Measurements from ENCODE around the gene NDUFA13. TPM values are rescaled to one million over a fixed set of nuclear protein-coding genes. Genes with fewer than 3 reads are reported as not detected.

NDUFA13 gene
- total RNA-seq, 1 donor from 2014 or later, result 86.8 TPM

DNA sequence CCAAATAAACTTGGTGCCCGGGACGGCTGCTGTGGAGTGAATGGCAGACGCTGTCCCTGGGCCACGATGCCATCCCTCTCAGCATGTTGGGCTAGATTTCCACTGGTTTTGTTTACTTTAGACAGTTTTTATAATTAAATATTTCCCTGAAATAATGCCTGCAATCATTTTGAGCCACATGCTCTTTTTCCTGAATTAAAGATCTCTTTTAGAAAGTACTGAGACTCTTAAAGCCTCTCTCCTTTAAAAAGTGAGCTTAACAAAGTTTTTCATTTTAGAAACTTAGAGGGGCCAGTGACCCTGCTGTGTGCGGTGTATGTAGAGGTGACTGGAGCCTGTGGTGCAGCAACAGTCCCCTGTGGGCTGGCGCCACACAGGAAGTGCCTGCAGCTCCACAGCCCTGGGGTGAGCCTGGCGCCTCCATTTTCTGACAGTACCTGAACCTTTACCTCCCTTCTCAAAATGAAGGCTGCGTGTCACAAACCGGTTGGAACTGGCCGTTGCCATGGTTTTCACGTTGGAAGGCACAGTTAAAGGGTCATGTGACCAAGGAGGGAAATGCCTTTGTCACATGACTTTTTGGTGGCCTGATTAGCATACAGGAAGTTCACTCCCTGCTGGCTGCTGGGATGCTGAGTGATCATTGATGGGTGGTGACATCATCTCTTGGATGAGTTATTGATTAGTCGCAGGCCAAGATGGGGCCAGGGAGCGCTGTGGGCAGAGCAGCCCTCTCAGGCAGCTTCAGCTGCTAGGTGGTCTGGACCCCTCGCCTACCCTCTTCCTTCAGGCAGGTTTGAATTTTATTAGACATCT, 26.9 kb upstream of the NDUFA13 start:
- DNase-seq (ENCODE audit: low spot score in 2 of 2), result peak in 1 of 2 donors; percentile 75
- no peak for FAIRE-seq

DNA sequence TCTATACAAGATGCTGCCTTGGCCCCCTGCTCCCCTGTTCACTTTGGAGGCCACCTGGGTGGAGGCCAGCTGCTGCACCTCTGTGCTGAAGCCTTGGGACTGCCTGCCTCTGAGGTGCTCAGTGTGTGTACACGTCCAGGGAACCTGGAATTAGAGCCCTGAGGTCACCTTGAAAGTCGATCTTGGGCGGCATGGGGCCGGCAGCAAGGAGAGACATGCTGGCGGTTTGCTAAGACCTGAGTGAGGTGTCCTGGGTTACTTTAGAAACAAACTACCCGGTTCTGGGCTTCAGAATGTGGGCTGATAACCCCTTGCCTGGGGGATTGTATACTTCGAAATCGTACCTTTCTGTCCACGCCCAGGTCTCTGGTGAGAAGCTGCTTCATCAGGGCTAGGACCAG, 26.2 kb upstream of the NDUFA13 start:
- DNase-seq (ENCODE audit: low spot score in 2 of 2) (no peak), FAIRE-seq (no peak)

DNA sequence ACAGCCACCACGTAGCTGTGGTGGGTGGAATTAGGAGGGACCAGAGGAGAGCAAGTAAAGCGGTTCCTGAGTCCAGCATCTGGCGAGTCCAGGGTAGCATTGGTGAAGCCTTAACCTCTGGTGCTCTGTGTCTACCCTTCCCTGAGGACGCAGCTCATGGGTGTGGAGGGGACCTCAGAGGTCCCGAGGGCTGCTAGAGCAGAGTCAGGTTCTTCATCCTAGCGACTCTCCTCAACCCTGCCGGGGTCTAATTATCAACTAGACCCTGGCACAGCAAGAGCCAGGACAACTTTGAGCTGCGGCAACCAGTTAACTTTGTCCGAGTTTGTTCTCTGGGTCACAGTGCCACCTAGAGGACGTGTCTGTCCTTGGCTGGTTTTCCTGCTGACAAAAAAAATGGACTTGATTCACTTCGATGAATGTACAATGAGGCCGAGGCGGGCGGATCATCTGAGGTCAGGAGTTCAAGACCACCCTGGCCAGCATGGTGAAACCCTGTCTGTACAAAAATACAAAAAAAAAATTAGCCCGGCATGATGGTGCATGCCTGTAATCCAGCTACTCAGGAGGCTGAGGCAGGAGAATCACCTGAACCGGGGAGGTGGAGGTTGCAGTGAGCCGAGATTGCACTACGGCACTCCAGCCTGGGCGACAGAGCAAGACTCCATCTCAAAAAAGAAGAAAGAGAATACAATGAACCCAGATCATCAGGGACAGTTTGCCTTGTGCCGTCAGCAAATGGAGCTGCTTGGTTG, 25.6 kb upstream of the NDUFA13 start:
- FAIRE-seq, result peak; percentile 17
- DNase-seq (ENCODE audit: low spot score in 2 of 2), result peak; percentile 80 to 91

DNA sequence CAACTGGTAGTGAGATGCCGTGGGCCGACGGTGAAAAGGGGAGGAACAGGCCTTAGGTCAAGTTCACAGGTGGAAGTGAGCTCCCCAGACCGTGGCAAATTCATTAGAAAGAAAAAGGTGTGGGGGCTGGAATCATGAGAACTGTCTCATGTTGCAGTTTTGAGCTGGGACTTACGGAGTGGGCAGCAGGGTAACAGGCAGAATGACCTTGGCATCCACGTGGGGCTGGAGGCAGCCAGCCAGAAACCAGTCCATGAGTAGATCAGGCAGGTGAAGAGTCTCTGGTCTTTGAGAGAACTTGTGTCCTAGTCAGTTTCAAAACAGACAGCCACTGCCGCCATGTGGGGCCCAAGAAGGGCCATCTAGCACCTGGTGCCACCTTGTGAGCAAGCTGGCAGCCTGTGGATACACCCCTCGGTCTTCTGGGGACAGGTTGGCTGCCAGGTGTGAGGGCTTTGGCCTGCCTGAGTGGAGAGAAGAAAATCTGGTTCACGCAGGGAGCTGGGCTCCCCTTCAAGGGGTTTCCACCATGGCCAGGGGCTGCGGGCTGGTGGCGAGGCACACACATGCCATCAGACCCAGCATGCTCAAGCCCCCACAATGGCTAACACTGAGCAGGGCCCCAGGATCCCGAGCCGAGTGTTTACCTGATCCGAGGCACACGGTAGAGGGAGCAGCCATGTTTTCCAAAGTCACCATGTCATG, 24.6 kb upstream of the NDUFA13 start:
- no peak for DNase-seq (ENCODE audit: low spot score in 2 of 2)
- FAIRE-seq, result no peak

DNA sequence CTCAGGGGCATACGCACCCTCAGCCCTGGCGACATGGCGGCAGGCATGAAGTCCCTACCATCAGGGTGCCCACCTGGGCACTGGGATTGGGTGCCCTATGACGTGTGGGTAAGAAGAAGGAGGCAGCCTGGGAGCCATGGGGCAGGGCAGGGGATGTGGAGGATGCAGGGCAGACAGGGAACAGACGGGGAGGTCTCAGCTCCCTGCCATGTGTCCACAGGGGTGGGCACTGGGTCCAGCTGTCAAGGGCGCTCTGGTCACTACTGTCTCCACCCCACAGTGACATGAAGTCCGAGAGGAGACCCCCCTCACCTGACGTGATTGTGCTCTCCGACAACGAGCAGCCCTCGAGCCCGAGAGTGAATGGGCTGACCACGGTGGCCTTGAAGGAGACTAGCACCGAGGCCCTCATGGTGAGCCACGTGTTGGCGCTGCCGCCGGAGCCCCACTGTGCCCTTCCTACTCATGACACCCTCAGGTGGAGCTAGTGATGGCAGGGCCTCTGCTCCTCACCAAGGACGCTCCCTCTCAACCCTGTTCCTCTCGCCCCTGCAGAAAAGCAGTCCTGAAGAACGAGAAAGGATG, 23.9 kb upstream of the NDUFA13 start:
- DNase-seq (ENCODE audit: low spot score in 2 of 2) (no peak), FAIRE-seq (no peak)

DNA sequence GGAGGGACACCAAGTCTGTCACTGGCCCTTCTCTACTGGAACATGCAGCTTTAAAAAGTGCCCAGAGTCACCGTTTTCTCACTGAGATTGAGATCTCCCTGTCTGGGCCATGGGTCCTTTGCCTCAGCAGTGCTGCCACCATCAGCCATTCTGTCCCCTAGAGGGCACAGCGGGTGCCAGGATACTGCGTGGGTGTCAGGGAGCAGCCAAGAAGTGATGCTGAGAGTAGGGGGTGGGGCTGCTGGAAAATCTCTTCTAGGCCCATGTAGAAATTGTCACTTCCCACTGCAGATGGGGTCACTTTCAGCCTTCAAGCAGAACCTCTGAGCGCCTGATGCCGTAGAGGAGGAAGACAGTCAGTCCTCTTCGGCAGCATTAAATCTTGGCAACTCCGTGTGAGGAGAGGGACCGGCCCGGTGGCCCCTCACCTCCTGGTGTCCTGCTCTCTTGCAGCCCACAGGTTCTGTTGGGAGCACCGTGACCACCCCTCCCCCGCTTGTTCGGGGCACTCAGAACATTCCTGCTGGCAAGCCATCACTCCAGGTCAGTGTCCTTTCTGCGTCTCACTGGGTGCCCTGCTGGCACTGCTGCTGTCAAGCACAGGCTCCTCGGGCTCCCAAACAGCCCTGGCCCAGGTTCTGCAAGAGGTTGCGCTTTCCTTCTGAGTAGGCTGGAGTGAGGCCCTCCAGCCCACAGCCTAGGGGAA, 22.0 kb upstream of the NDUFA13 start:
- FAIRE-seq, result no peak
- DNase-seq (ENCODE audit: low spot score in 2 of 2), result no peak

DNA sequence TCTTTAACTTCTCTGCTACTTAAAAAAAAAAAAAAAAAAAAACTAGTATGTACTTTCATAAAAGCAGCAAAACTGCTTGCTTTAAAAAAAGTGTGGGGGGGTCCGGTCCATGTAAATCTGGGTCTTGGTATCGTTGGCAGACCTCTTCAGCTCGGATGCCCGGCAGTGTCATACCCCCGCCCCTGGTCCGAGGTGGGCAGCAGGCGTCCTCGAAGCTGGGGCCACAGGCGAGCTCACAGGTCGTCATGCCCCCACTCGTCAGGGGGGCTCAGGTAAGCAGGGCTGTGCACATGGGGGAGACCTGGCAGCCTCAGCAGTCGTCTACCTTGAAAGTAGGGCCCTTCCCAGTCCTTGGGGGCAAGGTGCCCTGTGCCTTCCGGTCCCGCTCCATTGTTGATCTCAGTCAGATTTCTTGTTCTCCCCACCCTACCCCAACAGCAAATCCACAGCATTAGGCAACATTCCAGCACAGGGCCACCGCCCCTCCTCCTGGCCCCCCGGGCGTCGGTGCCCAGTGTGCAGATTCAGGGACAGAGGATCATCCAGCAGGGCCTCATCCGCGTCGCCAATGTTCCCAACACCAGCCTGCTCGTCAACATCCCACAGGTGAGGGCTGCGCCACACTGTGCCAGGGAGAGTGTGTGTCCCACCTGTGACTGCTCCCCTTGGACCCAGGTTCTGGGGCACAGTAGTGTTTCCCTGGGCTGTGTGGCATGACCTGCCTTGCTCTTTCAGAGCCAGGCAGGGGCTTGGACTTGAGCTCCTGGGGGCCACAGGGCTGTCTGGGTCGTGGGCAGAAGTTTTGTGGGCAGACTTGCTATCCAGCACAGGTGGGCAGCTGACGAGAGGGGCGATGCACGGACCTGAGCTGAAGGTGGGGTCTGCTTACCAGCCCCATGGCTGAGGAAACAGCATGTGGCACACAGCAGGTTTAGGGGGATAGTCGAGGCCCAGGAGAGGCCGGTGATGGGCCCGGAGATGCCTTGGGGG, 20.1 kb upstream of the NDUFA13 start:
- DNase-seq (ENCODE audit: low spot score in 2 of 2) (no peak), FAIRE-seq (no peak)

DNA sequence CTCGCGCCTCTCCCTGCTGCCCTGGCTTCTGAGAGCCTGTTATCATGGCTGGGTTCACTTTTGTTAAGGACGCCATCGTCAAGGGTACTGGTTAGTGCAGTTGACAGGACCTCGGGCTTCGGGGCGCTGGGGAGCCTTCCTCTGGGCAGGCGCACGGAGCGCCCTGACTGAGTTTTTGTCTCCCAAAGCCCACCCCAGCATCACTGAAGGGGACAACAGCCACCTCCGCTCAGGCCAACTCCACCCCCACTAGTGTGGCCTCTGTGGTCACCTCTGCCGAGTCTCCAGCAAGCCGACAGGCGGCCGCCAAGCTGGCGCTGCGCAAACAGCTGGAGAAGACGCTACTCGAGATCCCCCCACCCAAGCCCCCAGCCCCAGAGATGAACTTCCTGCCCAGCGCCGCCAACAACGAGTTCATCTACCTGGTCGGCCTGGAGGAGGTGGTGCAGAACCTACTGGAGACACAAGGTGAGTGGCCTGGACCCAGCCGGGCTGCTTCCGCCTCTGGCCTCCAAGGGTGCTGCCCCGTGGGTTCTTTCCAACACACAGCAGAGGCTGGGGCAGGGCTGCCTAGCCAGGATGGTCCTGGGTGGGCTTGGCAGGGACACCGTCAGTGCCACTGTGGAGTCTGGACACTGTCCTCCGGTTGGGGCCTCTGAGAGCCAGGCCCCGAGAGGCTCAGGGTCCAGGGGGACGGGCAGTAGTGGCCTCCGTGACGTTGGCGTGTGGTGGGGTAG, 17.6 kb upstream of the NDUFA13 start:
- FAIRE-seq (no peak), DNase-seq (ENCODE audit: low spot score in 2 of 2) (no peak)

DNA sequence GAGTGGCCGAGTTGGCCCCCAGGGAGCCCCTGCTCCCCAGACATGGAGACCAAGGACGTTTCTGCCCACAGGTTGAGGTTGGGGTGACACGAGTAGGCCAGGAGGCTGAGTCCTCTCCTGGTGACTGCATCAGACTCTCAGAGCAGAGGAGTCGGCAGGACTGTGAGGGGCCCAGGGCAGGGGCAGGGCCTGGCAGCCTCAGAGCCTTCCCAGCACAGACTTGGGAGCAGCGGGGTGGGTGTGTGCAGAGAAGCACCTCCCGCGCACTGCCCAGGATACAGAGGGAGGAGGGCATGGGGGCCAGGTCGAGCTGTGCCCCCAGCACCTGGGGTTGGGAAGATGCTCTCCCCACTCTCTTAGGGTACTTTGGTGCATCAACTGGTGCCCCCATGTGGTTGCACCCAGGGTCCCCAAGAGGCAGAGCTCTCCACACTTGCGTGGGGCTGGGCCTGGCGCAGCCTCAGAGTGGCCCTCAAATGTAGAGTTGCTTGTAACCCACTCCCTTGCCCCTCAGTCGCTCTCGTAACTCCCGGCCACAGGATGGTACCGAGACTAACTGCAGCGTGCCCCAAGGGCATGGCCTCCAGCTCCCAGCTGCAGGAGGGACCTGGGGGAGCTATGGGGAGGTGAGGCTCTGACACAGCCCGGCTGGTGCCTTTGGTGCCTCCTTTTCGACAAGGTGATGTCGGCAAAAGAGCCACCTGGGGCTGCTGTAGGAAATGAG, 16.6 kb upstream of the NDUFA13 start:
- FAIRE-seq (no peak), DNase-seq (ENCODE audit: low spot score in 2 of 2) (no peak)

DNA sequence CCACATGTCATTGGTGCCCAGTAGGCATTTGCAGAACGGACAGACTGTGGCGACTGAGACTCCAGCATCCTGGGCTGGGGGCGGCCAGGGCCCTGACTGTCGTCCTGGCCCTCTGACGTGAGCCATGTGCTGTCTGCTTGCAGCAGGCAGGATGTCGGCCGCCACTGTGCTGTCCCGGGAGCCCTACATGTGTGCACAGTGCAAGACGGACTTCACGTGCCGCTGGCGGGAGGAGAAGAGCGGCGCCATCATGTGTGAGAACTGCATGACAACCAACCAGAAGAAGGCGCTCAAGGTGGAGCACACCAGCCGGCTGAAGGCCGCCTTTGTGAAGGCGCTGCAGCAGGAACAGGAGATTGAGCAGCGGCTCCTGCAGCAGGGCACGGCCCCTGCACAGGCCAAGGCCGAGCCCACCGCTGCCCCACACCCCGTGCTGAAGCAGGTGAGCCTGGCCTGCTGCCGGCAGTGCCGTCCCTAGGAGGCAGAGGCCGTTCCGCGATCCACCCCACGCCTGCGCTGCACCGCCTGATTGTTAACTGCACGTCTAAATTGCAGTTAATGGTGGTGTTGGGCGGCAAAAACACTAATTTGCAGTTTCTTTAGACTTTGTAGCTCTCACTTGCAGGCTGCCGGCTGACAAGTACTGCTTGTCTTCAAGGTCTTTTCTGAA, 14.9 kb upstream of the NDUFA13 start:
- FAIRE-seq (no peak), DNase-seq (ENCODE audit: low spot score in 2 of 2) (no peak)

DNA sequence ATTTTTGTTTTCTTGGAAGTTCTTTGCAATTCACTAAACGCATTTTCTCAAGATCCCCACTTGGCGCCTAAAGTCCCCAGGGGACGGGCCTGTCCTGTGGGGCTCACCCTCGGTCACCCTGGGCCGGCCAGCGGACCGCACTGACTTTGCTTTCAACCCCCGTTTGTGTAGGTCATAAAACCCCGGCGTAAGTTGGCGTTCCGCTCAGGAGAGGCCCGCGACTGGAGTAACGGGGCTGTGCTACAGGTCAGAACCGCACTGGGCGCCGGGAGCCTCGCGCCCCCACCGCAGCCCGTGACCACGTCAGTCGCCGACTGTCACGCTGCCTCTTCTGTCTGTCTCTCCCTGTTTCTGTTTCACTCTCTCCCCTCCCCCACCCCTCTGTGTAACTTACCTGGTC, 14.2 kb upstream of the NDUFA13 start:
- no peak for FAIRE-seq
- no peak for DNase-seq (ENCODE audit: low spot score in 2 of 2)

DNA sequence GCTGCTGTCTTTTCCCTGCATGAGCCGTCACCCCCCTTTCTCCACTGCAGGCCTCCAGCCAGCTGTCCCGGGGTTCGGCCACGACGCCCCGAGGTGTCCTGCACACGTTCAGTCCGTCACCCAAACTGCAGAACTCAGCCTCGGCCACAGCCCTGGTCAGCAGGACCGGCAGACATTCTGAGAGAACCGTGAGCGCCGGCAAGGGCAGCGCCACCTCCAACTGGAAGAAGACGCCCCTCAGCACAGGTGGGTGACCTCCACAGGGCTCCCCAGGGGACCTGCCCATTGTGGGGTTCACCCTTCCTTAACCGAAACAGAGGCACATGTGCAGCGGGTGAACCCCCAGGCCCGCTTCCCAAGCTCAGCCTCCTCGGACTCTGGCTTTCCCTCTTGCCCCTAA, 13.7 kb upstream of the NDUFA13 start:
- DNase-seq (ENCODE audit: low spot score in 2 of 2), result no peak
- FAIRE-seq, result no peak

DNA sequence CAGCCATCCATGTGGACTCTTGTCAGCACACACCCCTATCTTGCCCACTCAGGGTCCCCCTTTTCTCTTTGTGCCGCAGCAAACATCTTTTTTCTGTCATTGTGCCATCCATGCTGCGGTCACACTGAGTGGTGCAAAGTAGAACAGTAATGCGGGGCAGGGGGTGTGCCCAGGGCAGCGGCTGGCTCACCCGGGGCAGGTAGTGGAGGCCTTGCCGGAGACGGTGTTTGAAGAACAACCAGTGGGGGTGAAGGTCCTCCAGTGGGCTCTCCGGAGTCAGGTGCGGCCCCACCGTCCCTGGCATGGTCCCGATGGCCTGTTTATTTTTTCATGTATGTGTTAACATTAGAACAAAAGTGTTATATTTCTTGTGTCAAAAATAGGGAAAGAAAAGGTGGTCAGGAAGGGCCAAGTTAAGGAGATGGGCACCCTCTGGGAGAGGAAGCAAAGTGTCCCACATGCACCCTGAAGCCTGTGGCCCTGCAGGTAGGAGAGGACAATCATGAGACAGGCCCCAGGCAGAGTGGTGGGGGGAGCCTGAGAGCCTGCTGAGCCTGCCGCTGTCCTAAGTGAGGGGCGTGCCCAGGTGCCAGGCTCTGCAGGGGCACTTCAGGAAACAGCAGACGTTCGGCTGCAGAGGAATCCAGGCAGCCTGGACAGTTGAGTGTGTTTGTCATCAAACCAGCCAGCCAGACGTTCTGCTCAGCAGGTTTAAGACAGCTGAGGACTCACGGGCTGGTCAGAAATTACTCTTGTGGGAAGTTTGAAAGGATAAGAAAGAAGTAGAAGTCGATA, 13.0 kb upstream of the NDUFA13 start:
- FAIRE-seq (no peak), DNase-seq (ENCODE audit: low spot score in 2 of 2) (no peak)

DNA sequence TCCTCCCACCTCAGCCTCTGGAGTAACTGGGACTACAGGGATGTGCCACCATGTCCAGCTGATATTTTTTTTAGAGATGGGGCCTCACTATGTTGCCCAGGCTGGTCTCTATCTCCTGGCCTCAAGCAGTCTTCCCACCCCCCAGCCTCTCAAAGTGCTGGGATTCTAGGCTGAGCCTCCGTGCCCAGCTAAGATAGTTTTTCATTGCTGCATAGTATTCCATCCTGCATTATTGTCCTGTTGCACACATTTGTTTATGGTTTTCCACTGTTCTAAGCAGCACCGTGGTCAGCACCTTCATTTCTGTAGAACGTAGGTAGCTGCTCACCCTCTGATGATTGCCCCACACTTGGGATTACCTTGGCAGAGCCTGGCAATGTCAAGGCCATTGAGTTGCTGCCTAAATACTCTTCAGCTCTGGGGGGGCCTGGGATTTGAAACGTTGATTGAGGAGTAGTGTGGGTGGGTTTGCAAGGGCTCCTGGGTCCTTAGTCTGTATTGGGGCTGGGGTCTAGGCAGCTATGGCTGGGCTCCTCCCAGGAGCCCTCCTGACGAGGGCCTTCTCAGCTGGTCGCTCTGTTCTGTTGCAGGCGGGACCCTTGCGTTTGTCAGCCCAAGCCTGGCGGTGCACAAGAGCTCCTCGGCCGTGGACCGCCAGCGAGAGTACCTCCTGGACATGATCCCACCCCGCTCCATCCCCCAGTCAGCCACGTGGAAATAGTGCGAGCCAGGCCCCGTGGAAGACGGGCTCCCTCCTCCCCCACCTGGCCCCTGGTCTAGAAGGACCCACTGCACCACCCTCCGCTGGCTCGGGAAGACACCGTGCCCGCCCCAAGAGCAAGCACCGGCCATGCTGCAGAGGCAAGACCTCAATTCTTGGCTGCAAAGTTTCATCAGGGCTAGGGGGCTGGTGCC, 11.0 kb upstream of the NDUFA13 start:
- DNase-seq (ENCODE audit: low spot score in 2 of 2) (no peak), FAIRE-seq (no peak)

DNA sequence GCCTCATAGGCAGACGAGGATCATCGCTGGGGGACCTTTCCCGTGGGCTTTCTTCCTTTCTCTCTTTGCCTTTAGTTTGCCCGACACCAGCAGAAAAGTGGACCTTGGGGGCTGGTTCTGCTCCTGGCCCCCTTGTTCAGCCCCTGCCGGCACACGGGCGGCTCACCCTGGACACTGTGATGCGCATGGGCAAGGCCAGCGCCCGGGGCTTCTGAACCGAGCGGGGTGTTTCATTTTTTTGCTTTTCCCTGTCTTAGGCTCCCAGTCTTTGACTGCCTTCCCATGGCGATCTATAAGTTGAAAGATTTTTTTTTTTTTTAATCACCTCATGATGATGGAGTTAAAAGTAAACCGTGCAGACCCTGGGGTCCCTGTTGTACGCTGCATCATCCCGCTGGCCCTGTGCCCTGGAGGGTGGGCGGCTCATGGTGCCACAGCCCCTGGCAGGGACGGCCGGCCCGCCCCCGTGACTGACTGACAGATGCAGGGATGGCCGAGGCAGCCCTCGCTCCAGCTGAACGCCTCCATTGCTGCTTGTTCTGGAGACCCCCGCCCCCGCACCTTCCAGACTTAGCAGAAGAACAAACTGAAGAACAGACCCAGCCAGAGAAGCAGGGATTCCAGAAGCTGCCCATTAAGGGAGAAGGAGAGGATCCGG, 10.2 kb upstream of the NDUFA13 start:
- no peak for DNase-seq (ENCODE audit: low spot score in 2 of 2)
- no peak for FAIRE-seq
